ENCODE results near the gene RPSA.

DNA sequence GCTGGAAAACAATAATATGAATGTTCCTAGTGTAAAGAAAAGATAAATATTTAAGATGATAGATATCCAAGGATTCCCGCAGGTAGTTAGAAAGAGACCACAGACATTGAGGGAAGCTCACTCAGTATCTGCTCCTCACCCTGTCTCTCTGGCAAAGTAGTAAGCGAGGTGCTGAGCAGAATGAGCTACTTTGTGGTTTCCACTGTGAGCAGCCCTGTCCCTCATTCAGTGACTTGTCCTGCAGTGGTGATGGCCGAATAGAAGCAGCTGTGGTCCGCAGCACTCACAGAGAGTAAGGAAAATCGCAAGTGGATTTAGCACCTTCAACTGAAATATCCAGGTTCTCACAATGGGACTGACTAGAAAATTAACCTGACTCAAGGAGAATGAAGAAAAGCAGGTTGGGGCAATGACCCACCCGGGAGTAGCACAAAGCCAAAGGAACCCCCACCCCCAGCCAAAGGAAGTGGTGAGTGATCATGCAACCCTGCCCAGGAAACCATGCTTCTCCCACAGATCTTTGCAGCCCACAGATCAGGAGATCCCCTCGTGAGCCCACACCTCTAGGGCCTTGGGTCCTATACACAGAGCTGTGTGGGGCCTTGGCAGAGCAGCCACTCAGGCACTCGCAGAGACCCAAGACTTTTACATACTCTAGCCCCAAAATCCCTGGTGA, 45.1 kb upstream of the RPSA start:
- TF ChIP-seq, protein P1, sequence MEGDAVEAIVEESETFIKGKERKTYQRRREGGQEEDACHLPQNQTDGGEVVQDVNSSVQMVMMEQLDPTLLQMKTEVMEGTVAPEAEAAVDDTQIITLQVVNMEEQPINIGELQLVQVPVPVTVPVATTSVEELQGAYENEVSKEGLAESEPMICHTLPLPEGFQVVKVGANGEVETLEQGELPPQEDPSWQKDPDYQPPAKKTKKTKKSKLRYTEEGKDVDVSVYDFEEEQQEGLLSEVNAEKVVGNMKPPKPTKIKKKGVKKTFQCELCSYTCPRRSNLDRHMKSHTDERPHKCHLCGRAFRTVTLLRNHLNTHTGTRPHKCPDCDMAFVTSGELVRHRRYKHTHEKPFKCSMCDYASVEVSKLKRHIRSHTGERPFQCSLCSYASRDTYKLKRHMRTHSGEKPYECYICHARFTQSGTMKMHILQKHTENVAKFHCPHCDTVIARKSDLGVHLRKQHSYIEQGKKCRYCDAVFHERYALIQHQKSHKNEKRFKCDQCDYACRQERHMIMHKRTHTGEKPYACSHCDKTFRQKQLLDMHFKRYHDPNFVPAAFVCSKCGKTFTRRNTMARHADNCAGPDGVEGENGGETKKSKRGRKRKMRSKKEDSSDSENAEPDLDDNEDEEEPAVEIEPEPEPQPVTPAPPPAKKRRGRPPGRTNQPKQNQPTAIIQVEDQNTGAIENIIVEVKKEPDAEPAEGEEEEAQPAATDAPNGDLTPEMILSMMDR (conservative IDR thresholded peaks at IDR 0.05) = no peak
- no peak for TF ChIP-seq EZH2 (IDR thresholded peaks at IDR 0.05; ENCODE audit: low read depth)
